Astrocyte (in vitro differentiated cells and primary cell): ENCODE data around the gene SHQ1.

Source experiments
- EZH2 ChIP-seq: IDR thresholded peaks from 2 replicates; pipeline ENCODE4 v1.6.1; 2012; ENCODE audit warnings: mild to moderate bottlenecking, low read length, inconsistent platforms; ENCODE audit not compliant: insufficient read depth
- TF ChIP-seq, protein P1 (sequence below): IDR thresholded peaks from 2 replicates; pipeline ENCODE4 v1.5.1; 2011; ENCODE audit warnings: low read depth, mild to moderate bottlenecking, inconsistent platforms, low read length, moderate library complexity; ENCODE audit not compliant: insufficient read depth

DNA sequence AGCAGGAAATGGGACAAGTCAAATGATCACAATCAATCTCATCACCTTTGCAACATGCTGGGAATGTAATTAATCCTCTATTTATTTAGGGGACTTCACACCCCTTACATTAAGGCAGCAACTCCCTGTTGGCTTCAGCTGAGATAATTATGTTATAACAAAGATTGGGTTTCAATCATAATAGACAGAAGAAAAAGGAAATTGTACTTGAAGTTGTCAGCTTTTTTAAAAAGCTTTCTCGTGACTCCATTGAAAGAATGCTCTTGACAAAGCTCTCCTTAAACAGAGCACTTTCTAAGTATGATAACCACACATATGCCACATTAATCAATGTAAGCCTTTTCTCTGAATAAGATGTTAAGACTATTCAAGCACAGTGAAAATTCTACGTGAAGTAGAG lies 65.7 kb downstream of the SHQ1 start:
- no peak for TF ChIP-seq EZH2
- TF ChIP-seq, protein P1, sequence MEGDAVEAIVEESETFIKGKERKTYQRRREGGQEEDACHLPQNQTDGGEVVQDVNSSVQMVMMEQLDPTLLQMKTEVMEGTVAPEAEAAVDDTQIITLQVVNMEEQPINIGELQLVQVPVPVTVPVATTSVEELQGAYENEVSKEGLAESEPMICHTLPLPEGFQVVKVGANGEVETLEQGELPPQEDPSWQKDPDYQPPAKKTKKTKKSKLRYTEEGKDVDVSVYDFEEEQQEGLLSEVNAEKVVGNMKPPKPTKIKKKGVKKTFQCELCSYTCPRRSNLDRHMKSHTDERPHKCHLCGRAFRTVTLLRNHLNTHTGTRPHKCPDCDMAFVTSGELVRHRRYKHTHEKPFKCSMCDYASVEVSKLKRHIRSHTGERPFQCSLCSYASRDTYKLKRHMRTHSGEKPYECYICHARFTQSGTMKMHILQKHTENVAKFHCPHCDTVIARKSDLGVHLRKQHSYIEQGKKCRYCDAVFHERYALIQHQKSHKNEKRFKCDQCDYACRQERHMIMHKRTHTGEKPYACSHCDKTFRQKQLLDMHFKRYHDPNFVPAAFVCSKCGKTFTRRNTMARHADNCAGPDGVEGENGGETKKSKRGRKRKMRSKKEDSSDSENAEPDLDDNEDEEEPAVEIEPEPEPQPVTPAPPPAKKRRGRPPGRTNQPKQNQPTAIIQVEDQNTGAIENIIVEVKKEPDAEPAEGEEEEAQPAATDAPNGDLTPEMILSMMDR: no peak
